GM12892 (cell line): ENCODE results near the gene APEX1.
"Not testable (repeated sequence)": the region's sequence is repeated elsewhere in the genome, so short reads cannot be mapped to it uniquely, and the experiment has no call there.

ENCODE experiments used
- DNase-seq: peaks from one replicate; pipeline ENCODE4 v3.0.0; 2011; ENCODE audit not compliant: insufficient read length
- FAIRE-seq: peaks from 2 replicates; lab custom pipeline; 2011; peaks lifted over from hg19 to GRCh38; lab: Jason Lieb, UNC
- POLR2A ChIP-seq: IDR thresholded peaks from 2 replicates; pipeline ENCODE4 v1.6.1; 2011; ENCODE audit warnings: low read depth, low read length, control low read depth
- POLR2AphosphoS5 ChIP-seq: IDR thresholded peaks from 2 replicates; pipeline ENCODE4 v1.6.1; 2011; ENCODE audit warnings: low read depth, low read length, control low read depth
- TAF1 ChIP-seq: IDR thresholded peaks from 2 replicates; pipeline ENCODE4 v1.6.1; 2011; ENCODE audit warnings: low read depth, mild to moderate bottlenecking, control low read depth, low read length, borderline replicate concordance

The APEX1 gene

GRCh38 chr14:20487396-20487725 lies 32.3 kb downstream of the APEX1 start:
- TF ChIP-seq POLR2A: no peak
- TF ChIP-seq POLR2AphosphoS5: no peak
- TF ChIP-seq TAF1: no peak
- FAIRE-seq (no peak), DNase-seq (no peak)

GRCh38 chr14:20489093-20489994 lies 34.3 kb downstream of the APEX1 start:
- TF ChIP-seq TAF1 (no peak), POLR2A (no peak), POLR2AphosphoS5 (no peak)
- DNase-seq (no peak), FAIRE-seq (peak; percentile 83)

GRCh38 chr14:20490563-20490962 lies 35.5 kb downstream of the APEX1 start:
- peak; percentile 83 for FAIRE-seq
- no peak for DNase-seq
- no peak for TF ChIP-seq TAF1
- TF ChIP-seq POLR2AphosphoS5: no peak
- no peak for TF ChIP-seq POLR2A

GRCh38 chr14:20492486-20492885 lies 37.5 kb downstream of the APEX1 start:
- FAIRE-seq (no peak), DNase-seq (no peak)
- no peak for TF ChIP-seq POLR2A
- TF ChIP-seq TAF1: no peak
- TF ChIP-seq POLR2AphosphoS5: no peak

GRCh38 chr14:20493634-20494033 lies 38.6 kb downstream of the APEX1 start:
- no peak for TF ChIP-seq TAF1
- no peak for TF ChIP-seq POLR2A
- TF ChIP-seq POLR2AphosphoS5: no peak
- DNase-seq: no peak
- FAIRE-seq: no peak

GRCh38 chr14:20494935-20495766 lies 40.1 kb downstream of the APEX1 start:
- DNase-seq (no peak), FAIRE-seq (no peak)
- TF ChIP-seq POLR2A (no peak), POLR2AphosphoS5 (no peak), TAF1 (no peak)

- DNase-seq: no peak
- FAIRE-seq: no peak
- TF ChIP-seq TAF1 (no peak), POLR2AphosphoS5 (no peak), POLR2A (no peak)
Measured at GRCh38 chr14:20498622-20499021, 43.6 kb downstream of the APEX1 start.

- no peak for FAIRE-seq
- TF ChIP-seq TAF1: no peak
- no peak for TF ChIP-seq POLR2A
- no peak for TF ChIP-seq POLR2AphosphoS5
- DNase-seq: no peak
Measured at GRCh38 chr14:20499108-20499507, 44.1 kb downstream of the APEX1 start.

- DNase-seq (no peak), FAIRE-seq (no peak)
- no peak for TF ChIP-seq POLR2AphosphoS5
- TF ChIP-seq TAF1: no peak
- no peak for TF ChIP-seq POLR2A
Measured at GRCh38 chr14:20499881-20500280, 44.9 kb downstream of the APEX1 start.

- no peak for DNase-seq
- no peak for FAIRE-seq
- no peak for TF ChIP-seq POLR2AphosphoS5
Measured at GRCh38 chr14:20501346-20501745, 46.3 kb downstream of the APEX1 start.

GRCh38 chr14:20503898-20504297 lies 48.9 kb downstream of the APEX1 start:
- FAIRE-seq (no peak), DNase-seq (no peak)
- TF ChIP-seq POLR2A: no peak
- TF ChIP-seq POLR2AphosphoS5: no peak
- no peak for TF ChIP-seq TAF1

GRCh38 chr14:20506276-20506675 lies 51.2 kb downstream of the APEX1 start:
- FAIRE-seq, DNase-seq: not testable (repeated sequence)

- not testable (repeated sequence) for FAIRE-seq, DNase-seq
Measured at GRCh38 chr14:20506752-20507151, 51.7 kb downstream of the APEX1 start.
